Ascending aorta (tissue), 2 donors: Measurements from ENCODE around the gene DNAJC19. TPM values are rescaled to one million over a fixed set of nuclear protein-coding genes. Genes with fewer than 3 reads are reported as not detected.
"Not testable (repeated sequence)": the region's sequence is repeated elsewhere in the genome, so short reads cannot be mapped to it uniquely, and the experiment has no call there.

Source experiments
- DNase-seq, 2 donors: peaks; one replicate each; pipeline ENCODE4 v3.0.0-alpha.2; 2019; ENCODE audit warnings: low spot score in 2 of 2
- H3K27ac ChIP-seq, 2 donors: fragments of 200-600 bp; sonication (generic); one replicate each; pipeline ENCODE4 v1.5.1; 2016 to 2017; ENCODE audit warnings: mild to moderate bottlenecking in 1 of 2
- H3K27me3 ChIP-seq: fragments of 200-600 bp; sonication (generic); one replicate; pipeline ENCODE4 v1.5.1; 2017
- H3K36me3 ChIP-seq, 2 donors: fragments of 200-600 bp; sonication (generic); one replicate each; pipeline ENCODE4 v1.5.1; 2016
- H3K4me1 ChIP-seq, 2 donors: fragments of 200-600 bp; sonication (generic); one replicate each; pipeline ENCODE4 v1.5.1; 2016 to 2017; ENCODE audit warnings: mild to moderate bottlenecking in 1 of 2
- H3K4me3 ChIP-seq, 2 donors: fragments of 200-600 bp; sonication (generic); one replicate each; pipeline ENCODE4 v1.5.1; 2016 to 2017; ENCODE audit warnings: mild to moderate bottlenecking in 1 of 2
- H3K9me3 ChIP-seq, 2 donors: fragments of 200-600 bp; sonication (generic); one replicate each; pipeline ENCODE4 v1.5.1; 2016
- CTCF ChIP-seq, 3 experiments: fragments of 200-600 bp in 2 of 3; fragments of 450-650 bp in 1 of 3; sonication (generic) in 2 of 3; IDR thresholded peaks; one replicate each; pipeline ENCODE4 v1.5.1; 2016 to 2019; ENCODE audit warnings: antibody characterized with exemption in 3 of 3, mild to moderate bottlenecking in 1 of 3, moderate library complexity in 1 of 3
- intact Hi-C: fragments of 100-400 bp; cut with DNase I; formaldehyde crosslinking; loops from one replicate; pipeline ENCODE4 v1.15.1; 2023
- total RNA-seq: library from RNA; depleted of rRNA; stranded (reverse); fragments of >200 nt; gene quantifications from one replicate; pipeline ENCODE4 v1.1.0, GENCODE V29; 2016

The DNAJC19 gene
- total RNA-seq, 1 donor from 2014 or later = 5.0 TPM

GRCh38 chr3:181008796-181009195 is 19.3 kb upstream of the DNAJC19 start:
- Histone ChIP-seq H3K27me3 (no peaks in the 10 kb centered on the region), H3K4me1 (no peaks in the 10 kb centered on the region), H3K9me3 (no peaks in the 10 kb centered on the region), H3K36me3 (no peaks in the 10 kb centered on the region), H3K4me3 (no peak overlapping the region), H3K27ac (no peak overlapping the region)
- intact Hi-C loops = no loop called here
- DNase-seq = no peak
- TF ChIP-seq CTCF (IDR thresholded peaks at IDR 0.05) = no peak

- Histone ChIP-seq H3K9me3 (no peaks in the 10 kb centered on the region), H3K27ac (no peak overlapping the region), H3K36me3 (no peaks in the 10 kb centered on the region), H3K4me3 (no peak overlapping the region), H3K27me3 (no peaks in the 10 kb centered on the region), H3K4me1 (no peaks in the 10 kb centered on the region)
- intact Hi-C loops = no loop called here
- DNase-seq = no peak
- no peak for TF ChIP-seq CTCF (IDR thresholded peaks at IDR 0.05)
Observed at GRCh38 chr3:181007262-181007661, 17.7 kb upstream of the DNAJC19 start.

- Histone ChIP-seq H3K4me3 (no peak overlapping the region), H3K9me3 (no peaks in the 10 kb centered on the region), H3K36me3 (no peaks in the 10 kb centered on the region), H3K27me3 (no peaks in the 10 kb centered on the region), H3K4me1 (no peaks in the 10 kb centered on the region), H3K27ac (no peak overlapping the region)
- intact Hi-C loops = no loop called here
- no peak for DNase-seq
- no peak for TF ChIP-seq CTCF (IDR thresholded peaks at IDR 0.05)
Observed at GRCh38 chr3:181006541-181006940, 17.0 kb upstream of the DNAJC19 start.

- H3K9me3 ChIP-seq, DNase-seq, H3K4me1 ChIP-seq, H3K27ac ChIP-seq, H3K36me3 ChIP-seq, H3K27me3 ChIP-seq, intact Hi-C loops, H3K4me3 ChIP-seq: not testable (repeated sequence)
Observed at GRCh38 chr3:181003469-181003868, 13.9 kb upstream of the DNAJC19 start.

DNA sequence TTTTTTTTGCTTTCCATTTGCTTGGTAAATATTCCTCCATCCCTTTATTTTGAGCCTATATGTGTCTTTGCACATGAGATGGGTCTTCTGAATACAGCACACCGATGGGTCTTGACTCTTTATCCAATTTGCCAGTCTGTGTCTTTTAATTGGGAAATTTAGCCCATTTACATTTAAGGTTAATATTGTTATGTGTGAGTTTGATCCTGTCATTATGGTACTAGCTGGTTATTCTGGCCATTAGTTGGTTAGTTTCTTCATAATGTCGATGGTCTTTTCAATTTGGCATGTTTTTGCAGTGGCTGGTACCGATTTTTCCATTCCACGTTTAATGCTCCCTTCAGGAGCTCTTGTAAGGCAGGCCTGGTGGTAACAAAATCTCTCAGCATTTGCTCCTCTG is 12.8 kb upstream of the DNAJC19 start:
- intact Hi-C loops, DNase-seq, H3K36me3 ChIP-seq, H3K27ac ChIP-seq, H3K9me3 ChIP-seq, H3K4me3 ChIP-seq, H3K4me1 ChIP-seq, H3K27me3 ChIP-seq: not testable (repeated sequence)

GRCh38 chr3:180996415-180996932 is 6.9 kb upstream of the DNAJC19 start:
- H3K36me3 ChIP-seq = no peaks in the 10 kb centered on the region
- no peak overlapping the region for H3K27ac ChIP-seq
- no peaks in the 10 kb centered on the region for H3K27me3 ChIP-seq
- no peak for DNase-seq
- no peak overlapping the region for H3K4me3 ChIP-seq
- intact Hi-C loops = loop anchor here (10.0 kb wide), 1 partner anchor 392 kb away; the partner anchor contains the start of gene TTC14
- no peak for TF ChIP-seq CTCF (IDR thresholded peaks at IDR 0.05)
- peaks cover 0 to 5% of the 10 kb centered on the region in 2 donors for H3K9me3 ChIP-seq
- H3K4me1 ChIP-seq = no peaks in the 10 kb centered on the region

DNA sequence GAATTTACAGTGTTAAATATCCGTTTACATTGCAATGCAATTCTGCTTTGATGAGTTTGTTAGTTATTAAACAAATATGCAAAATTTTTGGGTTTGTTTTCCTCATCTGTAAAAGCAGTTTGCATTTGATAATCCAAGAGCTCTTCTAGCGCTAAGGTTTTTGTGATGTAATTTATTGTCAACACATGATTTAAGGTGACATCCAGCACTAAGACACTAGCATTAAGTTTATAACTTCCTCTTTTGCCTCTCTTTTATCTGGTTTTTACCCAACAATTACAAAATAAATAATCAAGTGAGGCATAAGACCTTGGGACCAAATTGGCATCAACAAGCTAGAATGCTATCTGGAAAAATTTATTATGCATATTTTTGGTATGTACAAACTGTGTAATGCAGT is 969 bp upstream of the DNAJC19 start:
- intact Hi-C loops = loop anchor here (10.0 kb wide), 1 partner anchor 386 kb away; the partner anchor contains the start of gene TTC14
- Histone ChIP-seq H3K27ac (peak overlapping the region; percentile 80 to 89), H3K4me1 (peaks cover 8 to 9% of the 10 kb centered on the region in 2 donors), H3K27me3 (no peaks in the 10 kb centered on the region), H3K9me3 (no peaks in the 10 kb centered on the region), H3K4me3 (peak overlapping the region; percentile 75 to 76), H3K36me3 (peaks cover 8 to 14% of the 10 kb centered on the region in 2 donors)
- TF ChIP-seq CTCF (IDR thresholded peaks at IDR 0.05) = no peak
- no peak for DNase-seq
